HEK293 (cell line): ENCODE data around the gene SNCAIP.
A peak's percentile ranks its signal among the peaks of the same experiment; 100 is the strongest.

Experiments
- CTCF ChIP-seq: fragments of 450-650 bp; formaldehyde crosslinking; IDR thresholded peaks from 2 replicates; pipeline ENCODE4 v1.5.1; 2016; ENCODE audit warnings: missing biosample characterization, missing genetic modification characterization
- GFI1B ChIP-seq: fragments of 450-650 bp; formaldehyde crosslinking; IDR thresholded peaks from 2 replicates; pipeline ENCODE4 v1.5.1; 2016; ENCODE audit warnings: missing biosample characterization, missing genetic modification characterization
- GLIS2 ChIP-seq: fragments of 450-650 bp; formaldehyde crosslinking; IDR thresholded peaks from 2 replicates; pipeline ENCODE4 v1.5.1; 2016; ENCODE audit warnings: missing biosample characterization, missing genetic modification characterization
- KLF1 ChIP-seq: fragments of 450-650 bp; formaldehyde crosslinking; IDR thresholded peaks from 2 replicates; pipeline ENCODE4 v1.5.1; 2016; ENCODE audit warnings: missing biosample characterization, missing genetic modification characterization
- SETDB1 ChIP-seq: IDR thresholded peaks from one replicate; pipeline ENCODE4 v1.6.1; 2017; ENCODE audit warnings: mild to moderate bottlenecking, low read length, moderate library complexity, mixed read lengths; ENCODE audit not compliant: insufficient read length
- YY1 ChIP-seq: fragments of 450-650 bp; formaldehyde crosslinking; IDR thresholded peaks from 2 replicates; pipeline ENCODE4 v1.5.1; 2018; ENCODE audit warnings: missing biosample characterization, missing genetic modification characterization
- ZBTB10 ChIP-seq: fragments of 450-650 bp; formaldehyde crosslinking; IDR thresholded peaks from 2 replicates; pipeline ENCODE4 v1.5.1; 2016; ENCODE audit warnings: missing biosample characterization, missing genetic modification characterization
- ZBTB17 ChIP-seq: fragments of 450-650 bp; formaldehyde crosslinking; IDR thresholded peaks from 2 replicates; pipeline ENCODE4 v1.5.1; 2016; ENCODE audit warnings: missing biosample characterization, missing genetic modification characterization
- ZBTB20 ChIP-seq: fragments of 450-650 bp; formaldehyde crosslinking; IDR thresholded peaks from 2 replicates; pipeline ENCODE4 v1.5.1; 2016; ENCODE audit warnings: missing biosample characterization, missing genetic modification characterization
- ZFHX2 ChIP-seq: fragments of 450-650 bp; formaldehyde crosslinking; conservative IDR thresholded peaks from 2 replicates; pipeline ENCODE4 v1.5.1; 2016; ENCODE audit warnings: missing biosample characterization, missing genetic modification characterization
- ZNF10 ChIP-seq: fragments of 450-650 bp; formaldehyde crosslinking; IDR thresholded peaks from 2 replicates; pipeline ENCODE4 v1.5.1; 2017; ENCODE audit warnings: missing biosample characterization, missing genetic modification characterization
- ZNF140 ChIP-seq: fragments of 450-650 bp; formaldehyde crosslinking; IDR thresholded peaks from 2 replicates; pipeline ENCODE4 v1.5.1; 2016; ENCODE audit warnings: missing biosample characterization, missing genetic modification characterization
- ZNF155 ChIP-seq: fragments of 450-650 bp; formaldehyde crosslinking; IDR thresholded peaks from 2 replicates; pipeline ENCODE4 v1.5.1; 2016; ENCODE audit warnings: missing biosample characterization, missing genetic modification characterization
- ZNF157 ChIP-seq: fragments of 450-650 bp; formaldehyde crosslinking; IDR thresholded peaks from 2 replicates; pipeline ENCODE4 v1.5.1; 2016; ENCODE audit warnings: missing biosample characterization, missing genetic modification characterization
- ZNF169 ChIP-seq: fragments of 450-650 bp; formaldehyde crosslinking; IDR thresholded peaks from 2 replicates; pipeline ENCODE4 v1.5.1; 2016; ENCODE audit warnings: missing biosample characterization, missing genetic modification characterization
- ZNF280D ChIP-seq: fragments of 450-650 bp; formaldehyde crosslinking; IDR thresholded peaks from 2 replicates; pipeline ENCODE4 v1.5.1; 2016; ENCODE audit warnings: missing biosample characterization, missing genetic modification characterization
- ZNF311 ChIP-seq: fragments of 450-650 bp; formaldehyde crosslinking; IDR thresholded peaks from 2 replicates; pipeline ENCODE4 v1.5.1; 2017; ENCODE audit warnings: missing biosample characterization, missing genetic modification characterization, borderline replicate concordance
- ZNF394 ChIP-seq: fragments of 450-650 bp; formaldehyde crosslinking; IDR thresholded peaks from 2 replicates; pipeline ENCODE4 v1.5.1; 2016; ENCODE audit warnings: missing biosample characterization, missing genetic modification characterization, mild to moderate bottlenecking, moderate library complexity, borderline replicate concordance
- ZNF433 ChIP-seq: fragments of 450-650 bp; formaldehyde crosslinking; IDR thresholded peaks from 2 replicates; pipeline ENCODE4 v1.5.1; 2016; ENCODE audit warnings: missing biosample characterization, missing genetic modification characterization, low read depth
- ZNF548 ChIP-seq: fragments of 450-650 bp; formaldehyde crosslinking; IDR thresholded peaks from 2 replicates; pipeline ENCODE4 v1.5.1; 2016; ENCODE audit warnings: missing biosample characterization, missing genetic modification characterization
- ZNF596 ChIP-seq: fragments of 450-650 bp; IDR thresholded peaks from 2 replicates; pipeline ENCODE4 v1.5.0; 2018; ENCODE audit warnings: missing biosample characterization, mild to moderate bottlenecking, missing genetic modification characterization, moderate library complexity
- ZNF621 ChIP-seq: fragments of 450-650 bp; formaldehyde crosslinking; IDR thresholded peaks from 2 replicates; pipeline ENCODE4 v1.5.1; 2017; ENCODE audit warnings: missing biosample characterization, missing genetic modification characterization
- ZNF645 ChIP-seq: fragments of 450-650 bp; formaldehyde crosslinking; IDR thresholded peaks from 2 replicates; pipeline ENCODE4; 2016; ENCODE audit warnings: missing biosample characterization, missing genetic modification characterization
- ZNF707 ChIP-seq: fragments of 450-650 bp; formaldehyde crosslinking; IDR thresholded peaks from 2 replicates; pipeline ENCODE4 v1.5.1; 2016; ENCODE audit warnings: missing biosample characterization, missing genetic modification characterization
- ZNF785 ChIP-seq: fragments of 450-650 bp; formaldehyde crosslinking; IDR thresholded peaks from 2 replicates; pipeline ENCODE4 v1.5.1; 2016; ENCODE audit warnings: missing biosample characterization, missing genetic modification characterization
- ZNF792 ChIP-seq: fragments of 450-650 bp; formaldehyde crosslinking; IDR thresholded peaks from 2 replicates; pipeline ENCODE4 v1.5.1; 2016; ENCODE audit warnings: missing biosample characterization, missing genetic modification characterization
- ZSCAN16 ChIP-seq: fragments of 450-650 bp; formaldehyde crosslinking; IDR thresholded peaks from 2 replicates; pipeline ENCODE4 v1.5.1; 2016; ENCODE audit warnings: missing biosample characterization, missing genetic modification characterization
- ZSCAN4 ChIP-seq: fragments of 450-650 bp; formaldehyde crosslinking; IDR thresholded peaks from 2 replicates; pipeline ENCODE4 v1.5.1; 2017; ENCODE audit warnings: missing biosample characterization, missing genetic modification characterization
- ZSCAN5A ChIP-seq: fragments of 450-650 bp; formaldehyde crosslinking; IDR thresholded peaks from 2 replicates; pipeline ENCODE4 v1.5.1; 2016; ENCODE audit warnings: missing biosample characterization, missing genetic modification characterization

SNCAIP gene

GRCh38 chr5:122332599-122333555, 20.8 kb downstream of the SNCAIP start (continued):
- TF ChIP-seq ZBTB17 (tag by site-specific recombination) (0 out of 2 replicates have a peak, but pooled peaks have one; percentile 48), ZNF169 (tag by site-specific recombination) (no peak), GFI1B (tag by site-specific recombination) (0 out of 2 replicates have a peak, but pooled peaks have one; percentile 34), KLF1 (tag by site-specific recombination) (no peak), ZNF548 (tag by site-specific recombination) (no peak), ZNF621 (tag by site-specific recombination) (no peak), ZNF645 (tag by site-specific recombination) (0 out of 2 replicates have a peak, but pooled peaks have one; percentile 22), ZSCAN4 (tag by site-specific recombination) (no peak), ZNF785 (tag by site-specific recombination) (no peak), ZNF311 (tag by site-specific recombination) (no peak), ZSCAN16 (peak; percentile 47; the same call in 1 of the 2 replicates), GLIS2 (tag by site-specific recombination) (no peak), ZBTB20 (tag by site-specific recombination) (no peak; the same call in 1 of the 2 replicates), ZFHX2 (tag by site-specific recombination) (no peak), ZNF596 (tag by site-specific recombination) (peak; percentile 53), ZNF394 (tag by site-specific recombination) (no peak), ZNF140 (tag by site-specific recombination) (no peak), ZBTB10 (tag by site-specific recombination) (no peak), CTCF (tag by site-specific recombination) (no peak), YY1 (no peak), ZNF155 (tag by site-specific recombination) (no peak), SETDB1 (no peak), ZNF157 (tag by site-specific recombination) (no peak), ZSCAN5A (tag by site-specific recombination) (no peak), ZNF433 (tag by site-specific recombination) (no peak), ZNF280D (tag by site-specific recombination) (no peak), ZNF10 (0 out of 2 replicates have a peak, but pooled peaks have one; percentile 49), ZNF707 (tag by site-specific recombination) (no peak), ZNF792 (no peak)
